ENCODE data around the gene PTCD2.

Gene PTCD2

GRCh38 chr5:72351376-72351775 lies 31.2 kb downstream of the PTCD2 start:
- DNase-seq: no peak

GRCh38 chr5:72352616-72353015 lies 32.4 kb downstream of the PTCD2 start:
- DNase-seq: no peak

GRCh38 chr5:72353046-72353445 lies 32.9 kb downstream of the PTCD2 start:
- DNase-seq: no peak

- no peak for DNase-seq
Measured at GRCh38 chr5:72355706-72356299, 35.6 kb downstream of the PTCD2 start.

- DNase-seq: no peak
Measured at GRCh38 chr5:72356361-72356760, 36.2 kb downstream of the PTCD2 start.

- DNase-seq: no peak
Measured at GRCh38 chr5:72358925-72359324, 38.8 kb downstream of the PTCD2 start.

GRCh38 chr5:72359886-72360285 lies 39.7 kb downstream of the PTCD2 start:
- DNase-seq: no peak

GRCh38 chr5:72363166-72363802 lies 43.1 kb downstream of the PTCD2 start:
- no peak for DNase-seq

- DNase-seq: no peak
Measured at GRCh38 chr5:72364171-72364570, 44.0 kb downstream of the PTCD2 start.

GRCh38 chr5:72364951-72365350 lies 44.8 kb downstream of the PTCD2 start:
- no peak for DNase-seq

- DNase-seq: peak; percentile 31
Measured at GRCh38 chr5:72366324-72366976, 46.3 kb downstream of the PTCD2 start.

GRCh38 chr5:72368271-72368670 lies 48.1 kb downstream of the PTCD2 start:
- DNase-seq: no peak

- DNase-seq: no peak
Measured at GRCh38 chr5:72369301-72369700, 49.1 kb downstream of the PTCD2 start.

GRCh38 chr5:72369711-72370110 lies 49.5 kb downstream of the PTCD2 start:
- no peak for DNase-seq

- DNase-seq: no peak
Measured at GRCh38 chr5:72372331-72372730, 52.2 kb downstream of the PTCD2 start.

- DNase-seq: no peak
Measured at GRCh38 chr5:72372923-72373322, 52.8 kb downstream of the PTCD2 start.

- DNase-seq: no peak
Measured at GRCh38 chr5:72374844-72375243, 54.7 kb downstream of the PTCD2 start.

GRCh38 chr5:72376381-72376780 lies 56.2 kb downstream of the PTCD2 start:
- no peak for DNase-seq

- no peak for DNase-seq
Measured at GRCh38 chr5:72377910-72378638, 57.9 kb downstream of the PTCD2 start.

- DNase-seq: peak; percentile 35
Measured at GRCh38 chr5:72378639-72379289, 58.6 kb downstream of the PTCD2 start.

GRCh38 chr5:72379936-72380335 lies 59.8 kb downstream of the PTCD2 start:
- peak; percentile 14 for DNase-seq

GRCh38 chr5:72380492-72381274 lies 60.5 kb downstream of the PTCD2 start:
- no peak for DNase-seq

Data from T1000 (cell line).